ENCODE data around the gene EVA1C. TPM values are rescaled to one million over a fixed set of nuclear protein-coding genes. Genes with fewer than 3 reads are reported as not detected.

EVA1C gene
- total RNA-seq, 1 experiment from 2014 or later: 0.98 TPM

GRCh38 chr21:32516756-32517649 is 104.5 kb downstream of the EVA1C start:
- Histone ChIP-seq H3K79me2 (ENCODE audit: insufficient read depth, low read length) (no peaks in the 10 kb centered on the region), H3K4me1 (ENCODE audit: insufficient read depth, low read length) (no peaks in the 10 kb centered on the region), H2AK5ac (ENCODE audit: insufficient read length, low read length) (no peak overlapping the region), H3K9ac (ENCODE audit: extremely low read depth, insufficient read length, low read length) (no peak overlapping the region), H3K27ac (ENCODE audit: insufficient read length, low read depth, low read length) (no peak overlapping the region), H3K23ac (ENCODE audit: insufficient read length, low read depth, low read length) (no peak overlapping the region), H3T11ph (ENCODE audit: low read length) (no peak overlapping the region), H3K56ac (ENCODE audit: insufficient read length, low read depth, low read length) (no peak overlapping the region), H3K9me3 (ENCODE audit: control insufficient read depth, low read depth, low read length) (no peaks in the 10 kb centered on the region), H2BK5ac (ENCODE audit: insufficient read length, low read length) (no peak overlapping the region), H2AFZ (ENCODE audit: low read length) (no peak overlapping the region), H2BK15ac (ENCODE audit: low read depth, low read length) (no peak overlapping the region), H4K20me1 (ENCODE audit: control insufficient read depth, insufficient read depth, insufficient read length) (no peaks in the 10 kb centered on the region), H3K4ac (ENCODE audit: low read depth, low read length) (no peak overlapping the region), H3K27me3 (ENCODE audit: insufficient read depth, low read length) (no peaks in the 10 kb centered on the region), H3K23me2 (ENCODE audit: insufficient read length, low read depth, low read length, poor library complexity, severe bottlenecking) (no peaks in the 10 kb centered on the region), H4K5ac (ENCODE audit: insufficient read length, low read depth, low read length) (no peak overlapping the region), H3K79me1 (ENCODE audit: insufficient read depth, low read depth, low read length, poor library complexity, severe bottlenecking) (no peaks in the 10 kb centered on the region), H4K91ac (ENCODE audit: insufficient read length, low read depth, low read length) (no peak overlapping the region), H3K18ac (ENCODE audit: insufficient read length, low read depth, low read length) (no peak overlapping the region), H3K14ac (ENCODE audit: insufficient read depth, low read length) (no peak overlapping the region), H3K4me2 (ENCODE audit: insufficient read depth, insufficient read length, low read length) (no peak overlapping the region), H4K8ac (replicated peaks; ENCODE audit: insufficient read length, low read depth, low read length) (no peak overlapping the region), H2BK20ac (ENCODE audit: low read depth, low read length, poor library complexity, severe bottlenecking) (no peak overlapping the region), H2BK12ac (ENCODE audit: insufficient read length, low read depth, low read length) (no peak overlapping the region), H2BK120ac (ENCODE audit: low read depth, low read length, poor library complexity, severe bottlenecking) (no peak overlapping the region)
- peaks cover 0 to 9% (median 5%) of the 10 kb centered on the region in 3 experiments; a peak in 5 of 7 replicates for H3K36me3 Mint-ChIP-seq (ENCODE audit: insufficient read depth in 1 of 3, low read depth in 3 of 3)
- H3K4me1 Mint-ChIP-seq: peaks cover 6 to 10% of the 10 kb centered on the region in 2 experiments
- H3K27ac Mint-ChIP-seq: no peak overlapping the region
- no peak for TF ChIP-seq CTCF (conservative IDR thresholded peaks at IDR 0.05)
- H3K9me3 Mint-ChIP-seq: peaks cover 10% of the 10 kb centered on the region in 2 experiments; a peak in 4 of 5 replicates
- H3K4me3 Mint-ChIP-seq: no peak overlapping the region
- H3K27me3 Mint-ChIP-seq (ENCODE audit: low read depth): no peaks in the 10 kb centered on the region
- no peak for DNase-seq
- no CpG with 5 or more reads among the region's 10 CpGs for WGBS (ENCODE audit: extremely low coverage, insufficient read length, low lambda C conversion rate)
